ENCODE data around the gene APP.

The APP gene

DNA sequence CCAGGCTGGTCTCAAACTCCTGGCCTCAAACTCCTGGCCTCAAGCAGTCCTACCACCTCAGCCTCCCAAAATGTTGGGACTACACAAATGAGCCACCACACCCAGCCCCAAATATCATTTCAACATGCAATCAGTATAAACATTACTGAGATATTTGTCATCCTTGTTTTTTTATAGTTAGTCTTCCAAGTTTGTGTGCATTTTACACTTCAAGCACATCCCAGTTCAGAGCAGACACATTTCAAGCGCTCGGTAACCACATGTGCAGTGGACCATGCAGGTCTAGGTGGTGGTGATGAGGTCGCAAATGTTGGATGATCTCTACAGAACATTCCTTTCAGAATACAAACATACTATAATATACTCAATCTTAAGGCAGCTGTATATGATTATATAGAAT lies 23.8 kb upstream of the APP start:
- no peak for TF ChIP-seq ZFX (IDR thresholded peaks at IDR 0.05; ENCODE audit: borderline replicate concordance)
- TF ChIP-seq, protein P1, sequence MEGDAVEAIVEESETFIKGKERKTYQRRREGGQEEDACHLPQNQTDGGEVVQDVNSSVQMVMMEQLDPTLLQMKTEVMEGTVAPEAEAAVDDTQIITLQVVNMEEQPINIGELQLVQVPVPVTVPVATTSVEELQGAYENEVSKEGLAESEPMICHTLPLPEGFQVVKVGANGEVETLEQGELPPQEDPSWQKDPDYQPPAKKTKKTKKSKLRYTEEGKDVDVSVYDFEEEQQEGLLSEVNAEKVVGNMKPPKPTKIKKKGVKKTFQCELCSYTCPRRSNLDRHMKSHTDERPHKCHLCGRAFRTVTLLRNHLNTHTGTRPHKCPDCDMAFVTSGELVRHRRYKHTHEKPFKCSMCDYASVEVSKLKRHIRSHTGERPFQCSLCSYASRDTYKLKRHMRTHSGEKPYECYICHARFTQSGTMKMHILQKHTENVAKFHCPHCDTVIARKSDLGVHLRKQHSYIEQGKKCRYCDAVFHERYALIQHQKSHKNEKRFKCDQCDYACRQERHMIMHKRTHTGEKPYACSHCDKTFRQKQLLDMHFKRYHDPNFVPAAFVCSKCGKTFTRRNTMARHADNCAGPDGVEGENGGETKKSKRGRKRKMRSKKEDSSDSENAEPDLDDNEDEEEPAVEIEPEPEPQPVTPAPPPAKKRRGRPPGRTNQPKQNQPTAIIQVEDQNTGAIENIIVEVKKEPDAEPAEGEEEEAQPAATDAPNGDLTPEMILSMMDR (IDR thresholded peaks at IDR 0.05), result no peak

DNA sequence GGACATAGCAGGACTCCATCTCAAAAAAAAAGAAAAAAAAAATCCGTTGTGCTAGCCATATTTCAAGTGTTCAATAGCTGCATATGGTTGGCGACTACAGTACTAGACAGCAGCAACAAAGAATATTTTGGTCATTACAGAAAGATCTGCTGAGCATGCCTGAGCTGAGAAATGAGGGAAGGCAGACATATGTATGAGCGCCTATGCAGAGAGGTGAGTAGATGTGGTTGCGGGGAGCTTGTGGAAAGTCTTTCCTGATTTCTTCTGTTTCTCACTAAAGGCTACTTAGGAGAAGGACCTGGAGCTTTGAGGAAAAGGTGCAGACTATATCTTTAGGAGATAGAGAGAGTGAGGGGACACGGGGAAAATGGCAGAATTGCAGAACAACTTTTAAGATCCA lies 21.0 kb upstream of the APP start:
- TF ChIP-seq, protein P1 (IDR thresholded peaks at IDR 0.05), result no peak
- no peak for TF ChIP-seq ZFX (IDR thresholded peaks at IDR 0.05; ENCODE audit: borderline replicate concordance)
- no peak overlapping the region for H3K27ac ChIP-seq

More for the DNA sequence above, 23.8 kb upstream of the APP start:
- no peak overlapping the region for H3K27ac ChIP-seq

DNA sequence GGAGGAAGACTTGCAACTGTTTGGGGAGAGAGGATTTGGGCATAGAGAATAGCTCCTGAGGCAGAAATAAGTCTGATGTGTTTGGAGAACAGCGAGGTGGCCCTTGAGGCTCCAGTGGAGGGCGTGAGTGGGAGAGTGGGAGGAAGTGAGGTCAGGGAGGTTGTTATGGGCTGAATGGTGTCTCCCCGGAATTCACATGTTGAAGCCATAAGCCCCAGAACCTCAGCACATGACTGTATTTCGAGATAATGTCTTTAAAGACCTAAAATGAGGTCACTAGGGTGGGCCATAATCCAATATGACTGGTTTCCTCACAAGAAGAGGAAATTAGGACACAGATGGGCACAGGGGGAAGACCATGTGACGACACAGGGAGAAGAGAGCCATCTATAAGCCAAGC lies 17.9 kb upstream of the APP start:
- TF ChIP-seq, protein P1 (IDR thresholded peaks at IDR 0.05), result no peak

DNA sequence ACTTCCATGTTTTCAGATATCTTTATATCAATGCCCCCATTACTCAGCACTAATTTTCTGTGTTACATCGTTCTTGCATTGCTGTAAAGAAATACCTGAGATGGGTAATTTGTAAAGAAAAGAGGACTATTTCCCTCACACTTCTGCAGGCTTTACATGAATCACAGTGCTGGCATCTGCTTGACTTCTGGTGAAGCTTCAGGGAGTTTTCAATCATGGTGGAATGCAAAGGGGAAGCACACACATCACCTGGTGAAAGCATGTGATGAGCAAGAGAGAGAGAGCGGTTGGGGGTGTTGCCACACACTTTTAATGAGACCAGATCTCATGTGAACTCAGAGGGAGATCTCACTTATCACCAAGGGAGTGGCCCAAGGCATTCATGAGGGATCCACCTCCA lies 14.9 kb upstream of the APP start:
- TF ChIP-seq, protein P1 (IDR thresholded peaks at IDR 0.05), result no peak
- TF ChIP-seq ZFX (IDR thresholded peaks at IDR 0.05; ENCODE audit: borderline replicate concordance), result no peak
- no peak overlapping the region for H3K27ac ChIP-seq

More for the DNA sequence above, 17.9 kb upstream of the APP start:
- H3K27ac ChIP-seq, result no peak overlapping the region

DNA sequence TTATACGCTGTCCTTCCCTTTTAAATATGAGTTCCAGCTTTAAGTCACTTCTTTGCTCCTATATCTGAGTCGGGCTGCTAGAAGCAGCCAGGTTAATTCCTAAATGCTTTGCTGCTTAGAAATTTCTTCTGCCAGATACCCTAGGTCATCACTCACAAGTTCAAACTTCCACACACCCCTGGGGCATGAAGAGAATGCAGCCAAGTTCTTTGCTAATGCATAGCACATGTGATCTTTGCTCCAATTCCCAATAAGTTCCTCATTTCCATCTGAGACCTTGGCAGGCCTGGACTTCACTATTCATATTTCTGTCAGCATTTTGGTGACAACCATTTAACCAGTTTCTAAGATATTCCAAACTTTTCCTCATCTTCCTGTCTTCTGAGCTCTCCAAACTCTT lies 14.5 kb upstream of the APP start:
- no peak overlapping the region for H3K27ac ChIP-seq
- TF ChIP-seq, protein P1 (IDR thresholded peaks at IDR 0.05), result no peak
- TF ChIP-seq ZFX (IDR thresholded peaks at IDR 0.05; ENCODE audit: borderline replicate concordance), result no peak

DNA sequence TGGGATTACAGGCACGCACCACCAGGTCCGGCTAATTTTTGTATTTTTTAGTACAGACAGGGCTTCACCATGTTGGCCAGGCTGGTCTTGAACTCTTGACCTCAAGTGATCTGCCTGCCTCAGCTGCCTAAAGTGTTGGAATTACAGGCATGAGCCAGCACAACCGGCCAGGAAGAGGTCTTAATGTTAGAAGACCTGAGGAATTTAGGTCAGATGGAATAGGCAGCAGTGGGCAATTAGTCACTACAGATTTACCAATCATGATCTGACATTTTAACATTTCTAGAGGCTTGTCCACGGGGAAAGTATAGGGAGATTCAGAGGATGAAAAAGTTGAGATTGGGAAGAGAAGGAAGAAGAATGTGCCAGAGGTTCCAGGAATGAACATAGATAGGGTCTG lies 8.9 kb upstream of the APP start:
- TF ChIP-seq, protein P1 (IDR thresholded peaks at IDR 0.05), result no peak
- TF ChIP-seq ZFX (IDR thresholded peaks at IDR 0.05; ENCODE audit: borderline replicate concordance), result no peak
- no peak overlapping the region for H3K27ac ChIP-seq

DNA sequence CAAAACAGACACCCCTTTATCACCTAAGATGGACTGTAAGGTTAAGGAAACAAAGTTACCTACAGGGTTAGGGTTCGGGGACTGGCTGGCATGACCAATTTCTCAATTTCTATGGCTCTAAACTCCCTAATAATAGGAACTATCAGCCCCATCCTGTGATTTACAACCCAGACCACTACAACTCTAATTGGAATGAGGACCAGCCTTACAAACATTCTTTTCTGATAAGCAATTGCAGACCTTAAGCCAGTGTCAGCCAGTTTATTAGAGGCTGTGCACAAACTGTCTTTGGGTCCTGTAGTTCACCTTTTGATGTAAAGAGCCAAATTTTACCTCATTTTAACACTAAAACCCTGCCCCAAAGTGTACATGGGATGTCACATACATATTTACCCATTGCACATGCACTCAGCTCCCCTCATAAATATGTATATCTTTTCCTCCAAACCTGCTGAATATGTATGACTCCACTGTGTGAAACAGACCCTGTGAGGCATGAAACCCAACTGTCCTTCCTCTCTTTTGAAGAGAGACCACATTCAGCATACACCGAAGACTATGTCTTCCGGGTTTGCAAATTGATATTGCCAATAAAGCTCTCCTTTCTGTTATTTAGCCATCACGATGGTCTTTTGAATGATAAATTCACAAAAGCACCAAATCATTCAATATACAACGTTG lies 7.3 kb upstream of the APP start:
- H3K27ac ChIP-seq, result no peak overlapping the region
- TF ChIP-seq ZFX (IDR thresholded peaks at IDR 0.05; ENCODE audit: borderline replicate concordance), result no peak
- TF ChIP-seq, protein P1 (IDR thresholded peaks at IDR 0.05), result no peak

All from 22Rv1 (cell line).